ENCODE data around the gene LAMC1. TPM values are rescaled to one million over a fixed set of nuclear protein-coding genes. Genes with fewer than 3 reads are reported as not detected.

The LAMC1 gene
- polyA plus RNA-seq, 1 donor from 2014 or later = 5.5 TPM

- no peaks in the 10 kb centered on the region for H3K4me1 Mint-ChIP-seq
- peaks cover 0 to 3% (median 0%) of the 10 kb centered on the region in 3 donors for H3K9me3 Mint-ChIP-seq
- H3K27ac Mint-ChIP-seq = no peak overlapping the region
- H3K36me3 Mint-ChIP-seq = peaks cover 1% of the 10 kb centered on the region
- no peak overlapping the region for H3K4me3 Mint-ChIP-seq
- H3K27me3 Mint-ChIP-seq = no peaks in the 10 kb centered on the region
Observed at GRCh38 chr1:183092350-183092749, 69.1 kb downstream of the LAMC1 start.

GRCh38 chr1:183093066-183093668, 69.9 kb downstream of the LAMC1 start:
- Mint-ChIP-seq H3K4me1 (no peaks in the 10 kb centered on the region), H3K27ac (no peak overlapping the region), H3K4me3 (no peak overlapping the region), H3K27me3 (no peaks in the 10 kb centered on the region), H3K36me3 (peaks cover 1% of the 10 kb centered on the region), H3K9me3 (peaks cover 0 to 3% (median 0%) of the 10 kb centered on the region in 3 donors)

- Mint-ChIP-seq H3K27ac (no peak overlapping the region), H3K4me1 (no peaks in the 10 kb centered on the region), H3K4me3 (no peak overlapping the region), H3K9me3 (peaks cover 0 to 3% (median 0%) of the 10 kb centered on the region in 3 donors), H3K36me3 (peaks cover 1% of the 10 kb centered on the region), H3K27me3 (no peaks in the 10 kb centered on the region)
Observed at GRCh38 chr1:183093786-183094298, 70.6 kb downstream of the LAMC1 start.

GRCh38 chr1:183094351-183094750, 71.1 kb downstream of the LAMC1 start:
- Mint-ChIP-seq H3K36me3 (peaks cover 1% of the 10 kb centered on the region), H3K9me3 (peaks cover 0 to 3% (median 0%) of the 10 kb centered on the region in 3 donors), H3K4me3 (no peak overlapping the region), H3K27ac (no peak overlapping the region), H3K27me3 (no peaks in the 10 kb centered on the region), H3K4me1 (no peaks in the 10 kb centered on the region)

- H3K36me3 Mint-ChIP-seq = peaks cover 1% of the 10 kb centered on the region
- no peaks in the 10 kb centered on the region for H3K4me1 Mint-ChIP-seq
- H3K27me3 Mint-ChIP-seq = no peaks in the 10 kb centered on the region
- peaks cover 0 to 3% (median 0%) of the 10 kb centered on the region in 3 donors for H3K9me3 Mint-ChIP-seq
- no peak overlapping the region for H3K4me3 Mint-ChIP-seq
- H3K27ac Mint-ChIP-seq = no peak overlapping the region
Observed at GRCh38 chr1:183096351-183096750, 73.1 kb downstream of the LAMC1 start.

- peaks cover 1% of the 10 kb centered on the region for H3K27me3 Mint-ChIP-seq
- no peak overlapping the region for H3K4me3 Mint-ChIP-seq
- peaks cover 0 to 3% (median 0%) of the 10 kb centered on the region in 3 donors for H3K9me3 Mint-ChIP-seq
- H3K27ac Mint-ChIP-seq = no peak overlapping the region
- peaks cover 3 to 5% (median 5%) of the 10 kb centered on the region in 3 donors for H3K4me1 Mint-ChIP-seq
- peaks cover 1% of the 10 kb centered on the region for H3K36me3 Mint-ChIP-seq
Observed at GRCh38 chr1:183096894-183097293, 73.7 kb downstream of the LAMC1 start.

GRCh38 chr1:183097438-183098051, 74.3 kb downstream of the LAMC1 start:
- Mint-ChIP-seq H3K36me3 (peaks cover 1% of the 10 kb centered on the region), H3K9me3 (peaks cover 0 to 3% (median 0%) of the 10 kb centered on the region in 3 donors), H3K4me1 (peaks cover 8 to 12% (median 11%) of the 10 kb centered on the region in 3 donors), H3K27ac (no peak overlapping the region), H3K4me3 (no peak overlapping the region), H3K27me3 (peaks cover 1% of the 10 kb centered on the region)

GRCh38 chr1:183098317-183098716, 75.1 kb downstream of the LAMC1 start:
- H3K4me3 Mint-ChIP-seq = no peak overlapping the region

GRCh38 chr1:183100361-183100974, 77.2 kb downstream of the LAMC1 start:
- H3K27ac Mint-ChIP-seq = no peak overlapping the region
- H3K9me3 Mint-ChIP-seq = peaks cover 0 to under 1% (median 0%) of the 10 kb centered on the region in 3 donors
- no peaks in the 10 kb centered on the region for H3K36me3 Mint-ChIP-seq
- H3K4me3 Mint-ChIP-seq = no peak overlapping the region
- H3K4me1 Mint-ChIP-seq = peaks cover 8 to 12% (median 12%) of the 10 kb centered on the region in 3 donors
- peaks cover 1% of the 10 kb centered on the region for H3K27me3 Mint-ChIP-seq

More at GRCh38 chr1:183098317-183098716, 75.1 kb downstream of the LAMC1 start:
- peaks cover 1% of the 10 kb centered on the region for H3K27me3 Mint-ChIP-seq
- no peak overlapping the region for H3K27ac Mint-ChIP-seq
- peaks cover 1% of the 10 kb centered on the region for H3K36me3 Mint-ChIP-seq
- peaks cover 0 to 3% (median 0%) of the 10 kb centered on the region in 3 donors for H3K9me3 Mint-ChIP-seq
- H3K4me1 Mint-ChIP-seq = peaks cover 8 to 12% (median 12%) of the 10 kb centered on the region in 3 donors

- H3K36me3 Mint-ChIP-seq = no peaks in the 10 kb centered on the region
- peaks cover 0 to 2% (median 0%) of the 10 kb centered on the region in 3 donors for H3K9me3 Mint-ChIP-seq
- peaks cover 1% of the 10 kb centered on the region for H3K27me3 Mint-ChIP-seq
- H3K4me3 Mint-ChIP-seq = no peak overlapping the region
- no peak overlapping the region for H3K27ac Mint-ChIP-seq
- peaks cover 8 to 12% (median 12%) of the 10 kb centered on the region in 3 donors for H3K4me1 Mint-ChIP-seq
Observed at GRCh38 chr1:183101081-183101480, 77.9 kb downstream of the LAMC1 start.

GRCh38 chr1:183101841-183102276, 78.6 kb downstream of the LAMC1 start:
- H3K4me3 Mint-ChIP-seq = peak overlapping the region in 2 of 4 donors; percentile 15 to 42
- H3K9me3 Mint-ChIP-seq = peaks cover 0 to 2% (median 0%) of the 10 kb centered on the region in 3 donors
- no peaks in the 10 kb centered on the region for H3K36me3 Mint-ChIP-seq
- H3K27me3 Mint-ChIP-seq = peaks cover 1% of the 10 kb centered on the region
- peaks cover 8 to 12% (median 12%) of the 10 kb centered on the region in 3 donors for H3K4me1 Mint-ChIP-seq
- no peak overlapping the region for H3K27ac Mint-ChIP-seq

- Mint-ChIP-seq H3K9me3 (peaks cover 0 to 2% (median 0%) of the 10 kb centered on the region in 3 donors), H3K4me3 (no peak overlapping the region), H3K4me1 (peaks cover 8 to 12% (median 12%) of the 10 kb centered on the region in 3 donors), H3K27me3 (peaks cover 1% of the 10 kb centered on the region), H3K27ac (no peak overlapping the region), H3K36me3 (no peaks in the 10 kb centered on the region)
Observed at GRCh38 chr1:183103147-183103546, 79.9 kb downstream of the LAMC1 start.

- H3K27me3 Mint-ChIP-seq = peaks cover 1% of the 10 kb centered on the region
- H3K36me3 Mint-ChIP-seq = no peaks in the 10 kb centered on the region
- H3K4me3 Mint-ChIP-seq = no peak overlapping the region
- H3K27ac Mint-ChIP-seq = no peak overlapping the region
- peaks cover 0 to 2% (median 0%) of the 10 kb centered on the region in 3 donors for H3K9me3 Mint-ChIP-seq
- peaks cover 8 to 12% (median 12%) of the 10 kb centered on the region in 3 donors for H3K4me1 Mint-ChIP-seq
Observed at GRCh38 chr1:183103577-183103976, 80.4 kb downstream of the LAMC1 start.

- peaks cover 0 to 2% (median 0%) of the 10 kb centered on the region in 3 donors for H3K9me3 Mint-ChIP-seq
- peaks cover 1% of the 10 kb centered on the region for H3K27me3 Mint-ChIP-seq
- H3K4me3 Mint-ChIP-seq = no peak overlapping the region
- peaks cover 8 to 12% (median 12%) of the 10 kb centered on the region in 3 donors for H3K4me1 Mint-ChIP-seq
- H3K27ac Mint-ChIP-seq = no peak overlapping the region
- H3K36me3 Mint-ChIP-seq = no peaks in the 10 kb centered on the region
Observed at GRCh38 chr1:183105449-183105848, 82.2 kb downstream of the LAMC1 start.

- H3K36me3 Mint-ChIP-seq = no peaks in the 10 kb centered on the region
- H3K9me3 Mint-ChIP-seq = peaks cover 0 to 2% (median 0%) of the 10 kb centered on the region in 3 donors
- peaks cover 8 to 12% (median 12%) of the 10 kb centered on the region in 3 donors for H3K4me1 Mint-ChIP-seq
- no peak overlapping the region for H3K4me3 Mint-ChIP-seq
- H3K27me3 Mint-ChIP-seq = peaks cover 1% of the 10 kb centered on the region
- no peak overlapping the region for H3K27ac Mint-ChIP-seq
Observed at GRCh38 chr1:183106166-183106565, 82.9 kb downstream of the LAMC1 start.
